Bronchial epithelial cell (primary cell): ENCODE measurements around the gene MIOS. TPM values are rescaled to one million over a fixed set of nuclear protein-coding genes. Genes with fewer than 3 reads are reported as not detected.

Source experiments
- DNase-seq: peaks from one replicate; pipeline ENCODE4 v3.0.0-alpha.2; 2010; ENCODE audit warnings: low read depth
- FAIRE-seq: peaks from 2 replicates; lab custom pipeline; 2011; peaks lifted over from hg19 to GRCh38; lab: Jason Lieb, UNC
- H3K27me3 ChIP-seq: 2 replicates; pipeline ENCODE4 v1.5.1; 2011; ENCODE audit warnings: low read length; ENCODE audit not compliant: control insufficient read depth, insufficient read depth
- H3K36me3 ChIP-seq: 2 replicates; pipeline ENCODE4 v1.5.1; 2011; ENCODE audit warnings: low read length; ENCODE audit not compliant: control insufficient read depth, insufficient read depth
- H3K4me3 ChIP-seq: 2 replicates; pipeline ENCODE4 v1.5.1; 2011; ENCODE audit warnings: mild to moderate bottlenecking, low read depth, low read length, control low read depth
- total RNA-seq: library from RNA; depleted of rRNA; stranded (reverse); fragments of >200 nt; gene quantifications from 2 replicates; pipeline ENCODE4 v1.2.1, GENCODE V29; 2014
- TF ChIP-seq, protein P1 (sequence below): IDR thresholded peaks from 2 replicates; pipeline ENCODE4 v1.5.1; 2011; ENCODE audit warnings: mild to moderate bottlenecking, moderate library complexity, low read length, control low read depth, inconsistent platforms; ENCODE audit not compliant: insufficient read depth, severe bottlenecking

MIOS gene
- total RNA-seq, 1 donor from 2014 or later: 36.3 TPM

DNA sequence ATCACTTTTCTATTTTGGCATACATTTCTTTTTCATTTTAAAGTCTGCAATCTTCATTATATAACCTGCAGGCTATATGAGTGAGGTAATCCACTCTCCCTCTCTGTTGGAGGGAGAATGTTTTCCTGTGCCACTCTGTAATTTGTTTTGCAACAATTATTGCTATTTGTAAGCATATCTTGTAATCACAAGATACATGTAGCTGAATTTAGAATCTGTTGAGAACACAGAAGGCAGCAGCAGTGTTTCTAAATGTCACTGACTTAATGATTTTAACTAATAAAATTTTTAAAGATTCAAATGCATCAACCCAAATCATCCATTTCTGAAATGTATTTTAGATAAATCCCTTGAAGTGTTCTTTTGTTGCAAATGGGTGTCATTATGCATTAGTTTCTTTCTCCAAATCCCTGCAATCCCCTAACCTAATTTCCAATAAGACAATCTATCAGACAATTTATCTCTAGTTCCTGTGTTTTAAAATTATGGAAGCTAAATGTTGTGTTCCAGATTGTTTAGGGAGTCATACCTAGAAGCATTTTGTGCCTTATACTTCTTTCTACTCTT, 54.0 kb downstream of the MIOS start:
- DNase-seq: no peak
- FAIRE-seq: no peak
- no peak overlapping the region for H3K4me3 ChIP-seq
- H3K36me3 ChIP-seq: no peaks in the 10 kb centered on the region
- TF ChIP-seq, protein P1, sequence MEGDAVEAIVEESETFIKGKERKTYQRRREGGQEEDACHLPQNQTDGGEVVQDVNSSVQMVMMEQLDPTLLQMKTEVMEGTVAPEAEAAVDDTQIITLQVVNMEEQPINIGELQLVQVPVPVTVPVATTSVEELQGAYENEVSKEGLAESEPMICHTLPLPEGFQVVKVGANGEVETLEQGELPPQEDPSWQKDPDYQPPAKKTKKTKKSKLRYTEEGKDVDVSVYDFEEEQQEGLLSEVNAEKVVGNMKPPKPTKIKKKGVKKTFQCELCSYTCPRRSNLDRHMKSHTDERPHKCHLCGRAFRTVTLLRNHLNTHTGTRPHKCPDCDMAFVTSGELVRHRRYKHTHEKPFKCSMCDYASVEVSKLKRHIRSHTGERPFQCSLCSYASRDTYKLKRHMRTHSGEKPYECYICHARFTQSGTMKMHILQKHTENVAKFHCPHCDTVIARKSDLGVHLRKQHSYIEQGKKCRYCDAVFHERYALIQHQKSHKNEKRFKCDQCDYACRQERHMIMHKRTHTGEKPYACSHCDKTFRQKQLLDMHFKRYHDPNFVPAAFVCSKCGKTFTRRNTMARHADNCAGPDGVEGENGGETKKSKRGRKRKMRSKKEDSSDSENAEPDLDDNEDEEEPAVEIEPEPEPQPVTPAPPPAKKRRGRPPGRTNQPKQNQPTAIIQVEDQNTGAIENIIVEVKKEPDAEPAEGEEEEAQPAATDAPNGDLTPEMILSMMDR: no peak
- H3K27me3 ChIP-seq: no peaks in the 10 kb centered on the region

DNA sequence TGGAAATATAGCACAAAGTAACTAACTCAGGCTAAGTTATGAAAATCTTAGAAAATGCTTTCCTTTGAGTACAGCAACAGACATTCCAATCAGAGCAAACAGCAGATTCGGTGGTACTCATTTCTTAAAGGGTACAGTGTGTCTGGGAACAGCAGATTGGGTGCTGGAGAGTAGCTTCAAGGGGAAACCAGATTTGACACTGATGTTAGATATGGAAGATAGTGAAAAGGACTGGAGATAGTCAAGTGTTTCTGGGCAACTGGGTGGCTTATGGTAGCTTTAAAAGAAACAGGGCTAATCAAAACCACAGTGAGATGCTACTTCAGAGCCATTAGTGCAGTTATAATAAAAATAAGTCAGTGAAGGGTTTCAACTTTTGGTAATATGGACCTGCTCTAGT, 61.8 kb downstream of the MIOS start:
- TF ChIP-seq, protein P1: no peak
- FAIRE-seq: no peak
- Histone ChIP-seq H3K36me3 (no peaks in the 10 kb centered on the region), H3K4me3 (no peak overlapping the region), H3K27me3 (no peaks in the 10 kb centered on the region)
- DNase-seq: no peak

DNA sequence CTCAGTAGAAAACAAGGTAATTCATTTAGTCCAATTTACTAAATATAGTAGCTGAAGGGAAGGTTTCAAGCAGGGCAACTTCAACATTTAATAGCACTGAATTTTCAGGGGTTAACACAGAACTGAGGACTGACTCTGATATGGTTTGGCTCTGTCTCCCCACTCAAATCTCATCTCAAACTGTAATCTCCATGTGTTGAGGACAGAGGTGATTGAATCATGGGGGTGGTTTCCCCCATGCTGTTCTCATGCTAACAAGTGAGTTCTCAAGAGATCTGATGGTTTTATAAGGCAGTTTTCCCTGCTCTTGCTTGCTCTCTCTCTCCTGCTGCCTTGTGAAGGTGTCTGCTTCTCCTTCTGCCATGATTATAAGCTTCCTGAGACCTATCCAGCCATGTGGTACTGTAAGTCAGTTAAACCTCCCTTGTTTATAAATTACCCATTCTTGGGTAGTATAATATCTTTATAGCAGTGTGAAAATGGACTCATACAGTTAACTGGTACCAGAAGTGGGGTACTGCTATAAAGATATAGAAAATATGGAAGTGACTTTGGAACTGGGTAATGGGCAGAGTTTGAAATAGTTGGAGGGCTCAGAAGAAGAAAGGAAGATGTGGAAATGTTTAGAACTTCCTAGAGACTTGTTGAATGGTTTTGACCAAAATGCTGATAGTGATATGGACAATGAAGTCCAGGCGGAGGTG, 64.1 kb downstream of the MIOS start:
- TF ChIP-seq, protein P1: no peak
- no peak overlapping the region for H3K4me3 ChIP-seq
- FAIRE-seq: no peak

DNA sequence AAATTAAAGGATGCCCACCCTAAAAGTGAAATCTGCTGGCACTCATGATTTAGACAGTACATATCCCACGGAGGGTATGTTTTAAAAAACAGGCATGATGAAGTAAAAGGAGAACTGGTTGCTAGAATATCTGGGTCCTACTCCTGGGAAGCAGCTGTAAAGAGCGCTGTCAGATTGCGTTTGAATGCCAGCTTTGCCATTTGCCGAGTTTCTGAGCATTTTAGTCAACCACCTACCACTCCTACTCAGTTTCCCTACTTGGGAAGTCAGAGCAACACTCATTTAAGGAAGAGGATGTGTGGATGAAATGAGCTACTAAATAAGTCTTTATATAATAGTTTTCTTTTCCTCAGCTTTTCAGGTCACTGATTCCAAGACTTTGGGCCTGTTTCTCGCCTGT, 72.7 kb downstream of the MIOS start:
- FAIRE-seq: no peak
- Histone ChIP-seq H3K36me3 (no peaks in the 10 kb centered on the region), H3K27me3 (no peaks in the 10 kb centered on the region), H3K4me3 (peak overlapping the region; percentile 88)
- TF ChIP-seq, protein P1: no peak
- no peak for DNase-seq

More for the DNA sequence above, 64.1 kb downstream of the MIOS start:
- no peaks in the 10 kb centered on the region for H3K36me3 ChIP-seq
- DNase-seq: no peak
- H3K27me3 ChIP-seq: no peaks in the 10 kb centered on the region

DNA sequence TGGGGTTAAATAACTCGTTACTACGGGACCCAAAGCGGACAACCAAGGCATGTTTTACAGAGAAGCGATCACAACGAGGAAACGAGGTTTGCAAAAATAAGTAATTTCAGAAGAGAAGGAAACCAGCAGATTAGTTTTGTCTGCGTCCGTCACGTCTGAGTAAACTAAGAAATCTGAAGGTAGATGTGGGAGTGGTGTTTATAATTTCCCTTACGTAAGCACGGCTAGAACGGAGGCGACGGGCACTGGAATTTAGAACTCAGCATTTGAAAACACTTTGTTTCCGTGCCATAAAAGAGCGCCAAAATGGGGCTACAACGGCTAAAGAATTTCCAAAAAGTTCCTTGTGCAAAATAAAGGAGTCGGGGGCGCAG, 73.2 kb downstream of the MIOS start:
- Histone ChIP-seq H3K27me3 (no peaks in the 10 kb centered on the region), H3K4me3 (peak overlapping the region; percentile 88), H3K36me3 (no peaks in the 10 kb centered on the region)
- TF ChIP-seq, protein P1: no peak
- FAIRE-seq: no peak
- peak; percentile 52 for DNase-seq
